ENCODE measurements around the gene NAA80. TPM values are rescaled to one million over a fixed set of nuclear protein-coding genes. Genes with fewer than 3 reads are reported as not detected.

The NAA80 gene
- total RNA-seq, 6 experiments from 2014 or later = 8.5 to 13.4 (median 10.7) TPM

GRCh38 chr3:50326182-50326541 lies 27.0 kb upstream of the NAA80 start:
- no peak overlapping the region; the same call in 1 of the 2 replicates for H3K4me3 Mint-ChIP-seq
- H3K27ac Mint-ChIP-seq = no peak overlapping the region

GRCh38 chr3:50325497-50326181 lies 26.4 kb upstream of the NAA80 start:
- peaks cover 4% of the 10 kb centered on the region for H3K27me3 Mint-ChIP-seq (ENCODE audit: insufficient read depth)
- no peaks in the 10 kb centered on the region for H3K9me3 Mint-ChIP-seq
- H3K36me3 Mint-ChIP-seq (ENCODE audit: low read depth) = peaks cover 7% of the 10 kb centered on the region; the same call in 1 of the 2 replicates
- peaks cover 14% of the 10 kb centered on the region for H3K4me1 Mint-ChIP-seq (ENCODE audit: low read depth)
- no peak overlapping the region for H3K27ac Mint-ChIP-seq
- no peak for TF ChIP-seq CTCF (IDR thresholded peaks at IDR 0.05)
- no peak for DNase-seq
- H3K4me3 Mint-ChIP-seq = no peak overlapping the region

More at GRCh38 chr3:50326182-50326541, 27.0 kb upstream of the NAA80 start:
- no peaks in the 10 kb centered on the region for H3K9me3 Mint-ChIP-seq
- H3K27me3 Mint-ChIP-seq (ENCODE audit: insufficient read depth) = peaks cover 4% of the 10 kb centered on the region
- H3K4me1 Mint-ChIP-seq (ENCODE audit: low read depth) = peaks cover 14% of the 10 kb centered on the region
- TF ChIP-seq CTCF (IDR thresholded peaks at IDR 0.05) = no peak
- H3K36me3 Mint-ChIP-seq (ENCODE audit: low read depth) = peaks cover 7% of the 10 kb centered on the region; the same call in 1 of the 2 replicates
- no peak for DNase-seq

GRCh38 chr3:50325113-50325480 lies 25.9 kb upstream of the NAA80 start:
- no peak for DNase-seq
- no peak overlapping the region for H3K27ac Mint-ChIP-seq
- H3K27me3 Mint-ChIP-seq (ENCODE audit: insufficient read depth) = peaks cover 4% of the 10 kb centered on the region
- no peaks in the 10 kb centered on the region for H3K9me3 Mint-ChIP-seq
- H3K36me3 Mint-ChIP-seq (ENCODE audit: low read depth) = peaks cover 7% of the 10 kb centered on the region; the same call in 1 of the 2 replicates
- no peak overlapping the region for H3K4me3 Mint-ChIP-seq
- no peak for TF ChIP-seq CTCF (IDR thresholded peaks at IDR 0.05)
- peaks cover 19% of the 10 kb centered on the region for H3K4me1 Mint-ChIP-seq (ENCODE audit: low read depth)

- H3K36me3 Mint-ChIP-seq (ENCODE audit: low read depth) = peaks cover 7% of the 10 kb centered on the region; the same call in 1 of the 2 replicates
- H3K27me3 Mint-ChIP-seq (ENCODE audit: insufficient read depth) = peaks cover 4% of the 10 kb centered on the region
- TF ChIP-seq CTCF (IDR thresholded peaks at IDR 0.05) = peak; percentile 94
- peak; percentile 46 for DNase-seq
- peak overlapping the region; percentile 44; the same call in 1 of the 2 replicates for H3K27ac Mint-ChIP-seq
- H3K4me1 Mint-ChIP-seq (ENCODE audit: low read depth) = peaks cover 23% of the 10 kb centered on the region
- H3K9me3 Mint-ChIP-seq = no peaks in the 10 kb centered on the region
- no peak overlapping the region for H3K4me3 Mint-ChIP-seq
Measured at GRCh38 chr3:50324351-50325112, 25.3 kb upstream of the NAA80 start.

- peaks cover 23% of the 10 kb centered on the region for H3K4me1 Mint-ChIP-seq (ENCODE audit: low read depth)
Measured at GRCh38 chr3:50323614-50324199, 24.5 kb upstream of the NAA80 start.

More at GRCh38 chr3:50323614-50324199, 24.5 kb upstream of the NAA80 start:
- Mint-ChIP-seq H3K27me3 (ENCODE audit: insufficient read depth) (peaks cover 4% of the 10 kb centered on the region), H3K4me3 (no peak overlapping the region), H3K36me3 (ENCODE audit: low read depth) (peaks cover 7% of the 10 kb centered on the region; the same call in 1 of the 2 replicates), H3K27ac (no peak overlapping the region), H3K9me3 (no peaks in the 10 kb centered on the region)
- no peak for DNase-seq
- no peak for TF ChIP-seq CTCF (IDR thresholded peaks at IDR 0.05)

All from HFFc6 (cell line).